ENCODE measurements around the gene PARS2.
"Not testable (repeated sequence)": the region's sequence is repeated elsewhere in the genome, so short reads cannot be mapped to it uniquely, and the experiment has no call there.

Gene PARS2

GRCh38 chr1:54798769-54799641 lies 34.7 kb upstream of the PARS2 start:
- DNase-seq = no peak

- no peak for DNase-seq
These were observed 33.9 kb upstream of the PARS2 start for GRCh38 chr1:54798206-54798605.

- DNase-seq = no peak
These were observed 32.6 kb upstream of the PARS2 start for GRCh38 chr1:54796902-54797301.

- no peak for DNase-seq
These were observed 31.6 kb upstream of the PARS2 start for GRCh38 chr1:54795841-54796468.

GRCh38 chr1:54795356-54795665 lies 31.0 kb upstream of the PARS2 start:
- no peak for DNase-seq

GRCh38 chr1:54794451-54795355 lies 30.4 kb upstream of the PARS2 start:
- no peak for DNase-seq

GRCh38 chr1:54792686-54793282 lies 28.5 kb upstream of the PARS2 start:
- no peak for DNase-seq

- peak; percentile 12 for DNase-seq
These were observed 27.7 kb upstream of the PARS2 start for GRCh38 chr1:54791880-54792522.

GRCh38 chr1:54788459-54788858 lies 24.1 kb upstream of the PARS2 start:
- no peak for DNase-seq

- DNase-seq = no peak
These were observed 23.3 kb upstream of the PARS2 start for GRCh38 chr1:54787604-54788003.

- DNase-seq = no peak
These were observed 22.5 kb upstream of the PARS2 start for GRCh38 chr1:54786778-54787177.

- no peak for DNase-seq
These were observed 19.7 kb upstream of the PARS2 start for GRCh38 chr1:54784066-54784465.

- no peak for DNase-seq
These were observed 18.3 kb upstream of the PARS2 start for GRCh38 chr1:54782588-54782987.

- no peak for DNase-seq
These were observed 17.8 kb upstream of the PARS2 start for GRCh38 chr1:54782156-54782555.

- DNase-seq = no peak
These were observed 16.9 kb upstream of the PARS2 start for GRCh38 chr1:54781023-54781723.

- no peak for DNase-seq
These were observed 13.1 kb upstream of the PARS2 start for GRCh38 chr1:54777431-54777830.

GRCh38 chr1:54777011-54777410 lies 12.7 kb upstream of the PARS2 start:
- no peak for DNase-seq

GRCh38 chr1:54775828-54776721 lies 11.8 kb upstream of the PARS2 start:
- DNase-seq = not testable (repeated sequence)

- peak; percentile 36 for DNase-seq
These were observed 10.6 kb upstream of the PARS2 start for GRCh38 chr1:54774820-54775498.

GRCh38 chr1:54772951-54773350 lies 8.6 kb upstream of the PARS2 start:
- no peak for DNase-seq
